ENCODE measurements around the gene ZW10.
"Not testable (repeated sequence)": the region's sequence is repeated elsewhere in the genome, so short reads cannot be mapped to it uniquely, and the experiment has no call there.

Gene ZW10

GRCh38 chr11:113789675-113790320 is 16.3 kb upstream of the ZW10 start:
- Histone ChIP-seq H3K9me3 (ENCODE audit: control insufficient read depth in 5 of 5, low read length in 5 of 5) (no peaks in the 10 kb centered on the region), H3K27me3 (ENCODE audit: control insufficient read depth in 5 of 5, insufficient read depth in 4 of 5, low read length in 5 of 5) (peaks cover 0 to 6% (median 0%) of the 10 kb centered on the region in 5 donors), H3K36me3 (ENCODE audit: control insufficient read depth in 5 of 5, insufficient read depth in 5 of 5, low read length in 5 of 5) (no peaks in the 10 kb centered on the region), H3K9ac (ENCODE audit: low read length in 5 of 5) (no peak overlapping the region), H3K27ac (ENCODE audit: low read depth, low read length) (no peak overlapping the region), H3K4me3 (ENCODE audit: low read depth in 1 of 5, low read length in 5 of 5) (no peak overlapping the region), H3K4me1 (ENCODE audit: control insufficient read depth in 5 of 5, insufficient read depth in 5 of 5, low read length in 5 of 5) (no peaks in the 10 kb centered on the region)

- not testable (repeated sequence) for H3K4me1 ChIP-seq (ENCODE audit: control insufficient read depth in 5 of 5, insufficient read depth in 5 of 5, low read length in 5 of 5); H3K9me3 ChIP-seq (ENCODE audit: control insufficient read depth in 5 of 5, low read length in 5 of 5); H3K27me3 ChIP-seq (ENCODE audit: control insufficient read depth in 5 of 5, insufficient read depth in 4 of 5, low read length in 5 of 5); H3K9ac ChIP-seq (ENCODE audit: low read length in 5 of 5); H3K27ac ChIP-seq (ENCODE audit: low read depth, low read length); H3K4me3 ChIP-seq (ENCODE audit: low read depth in 1 of 5, low read length in 5 of 5); H3K36me3 ChIP-seq (ENCODE audit: control insufficient read depth in 5 of 5, insufficient read depth in 5 of 5, low read length in 5 of 5)
These were observed 15.5 kb upstream of the ZW10 start for GRCh38 chr11:113789016-113789415.

- Histone ChIP-seq H3K9me3 (ENCODE audit: control insufficient read depth in 5 of 5, low read length in 5 of 5) (no peaks in the 10 kb centered on the region), H3K27me3 (ENCODE audit: control insufficient read depth in 5 of 5, insufficient read depth in 4 of 5, low read length in 5 of 5) (peaks cover 0 to 9% (median 0%) of the 10 kb centered on the region in 5 donors), H3K36me3 (ENCODE audit: control insufficient read depth in 5 of 5, insufficient read depth in 5 of 5, low read length in 5 of 5) (no peaks in the 10 kb centered on the region), H3K4me1 (ENCODE audit: control insufficient read depth in 5 of 5, insufficient read depth in 5 of 5, low read length in 5 of 5) (peaks cover 0 to 6% (median 0%) of the 10 kb centered on the region in 5 donors), H3K27ac (ENCODE audit: low read depth, low read length) (no peak overlapping the region), H3K9ac (ENCODE audit: low read length in 5 of 5) (no peak overlapping the region), H3K4me3 (ENCODE audit: low read depth in 1 of 5, low read length in 5 of 5) (no peak overlapping the region)
These were observed 8.6 kb upstream of the ZW10 start for GRCh38 chr11:113782134-113782533.

- Histone ChIP-seq H3K4me3 (ENCODE audit: low read depth in 1 of 5, low read length in 5 of 5) (no peak overlapping the region), H3K9ac (ENCODE audit: low read length in 5 of 5) (no peak overlapping the region), H3K4me1 (ENCODE audit: control insufficient read depth in 5 of 5, insufficient read depth in 5 of 5, low read length in 5 of 5) (peaks cover 0 to 6% (median 0%) of the 10 kb centered on the region in 5 donors), H3K36me3 (ENCODE audit: control insufficient read depth in 5 of 5, insufficient read depth in 5 of 5, low read length in 5 of 5) (no peaks in the 10 kb centered on the region), H3K9me3 (ENCODE audit: control insufficient read depth in 5 of 5, low read length in 5 of 5) (no peaks in the 10 kb centered on the region), H3K27me3 (ENCODE audit: control insufficient read depth in 5 of 5, insufficient read depth in 4 of 5, low read length in 5 of 5) (peaks cover 0 to 9% (median 0%) of the 10 kb centered on the region in 5 donors), H3K27ac (ENCODE audit: low read depth, low read length) (no peak overlapping the region)
These were observed 8.2 kb upstream of the ZW10 start for GRCh38 chr11:113781682-113782081.

GRCh38 chr11:113779496-113779895 is 6.0 kb upstream of the ZW10 start, which contains the start of gene CLDN25:
TSS of gene CLDN25 (plus strand) at chr11:113779796. CDS start at chr11:113779796, 0 bp downstream.
- Histone ChIP-seq H3K27me3 (ENCODE audit: control insufficient read depth in 5 of 5, insufficient read depth in 4 of 5, low read length in 5 of 5) (peaks cover 0 to 7% (median 0%) of the 10 kb centered on the region in 5 donors), H3K27ac (ENCODE audit: low read depth, low read length) (no peak within 1 kb of the TSS), H3K9ac (ENCODE audit: low read length in 5 of 5) (no peak within 1 kb of the TSS), H3K4me1 (ENCODE audit: control insufficient read depth in 5 of 5, insufficient read depth in 5 of 5, low read length in 5 of 5) (peaks cover 0 to 6% (median 0%) of the 10 kb centered on the region in 5 donors), H3K4me3 (ENCODE audit: low read depth in 1 of 5, low read length in 5 of 5) (no peak within 1 kb of the TSS), H3K36me3 (ENCODE audit: control insufficient read depth in 5 of 5, insufficient read depth in 5 of 5, low read length in 5 of 5) (no peaks in the 10 kb centered on the region), H3K9me3 (ENCODE audit: control insufficient read depth in 5 of 5, low read length in 5 of 5) (no peaks in the 10 kb centered on the region)

GRCh38 chr11:113778111-113778910 is 4.8 kb upstream of the ZW10 start:
- H3K27me3 ChIP-seq (ENCODE audit: control insufficient read depth in 5 of 5, insufficient read depth in 4 of 5, low read length in 5 of 5): peaks cover 0 to 7% (median 0%) of the 10 kb centered on the region in 5 donors
- peaks cover 0 to 6% (median 0%) of the 10 kb centered on the region in 5 donors for H3K4me1 ChIP-seq (ENCODE audit: control insufficient read depth in 5 of 5, insufficient read depth in 5 of 5, low read length in 5 of 5)
- no peaks in the 10 kb centered on the region for H3K9me3 ChIP-seq (ENCODE audit: control insufficient read depth in 5 of 5, low read length in 5 of 5)
- H3K36me3 ChIP-seq (ENCODE audit: control insufficient read depth in 5 of 5, insufficient read depth in 5 of 5, low read length in 5 of 5): no peaks in the 10 kb centered on the region
- H3K27ac ChIP-seq (ENCODE audit: low read depth, low read length): no peak overlapping the region
- peak overlapping the region in 2 of 5 donors; percentile 7 to 29 for H3K4me3 ChIP-seq (ENCODE audit: low read depth in 1 of 5, low read length in 5 of 5)
- H3K9ac ChIP-seq (ENCODE audit: low read length in 5 of 5): no peak overlapping the region

- Histone ChIP-seq H3K9me3 (ENCODE audit: control insufficient read depth in 5 of 5, low read length in 5 of 5) (no peaks in the 10 kb centered on the region), H3K9ac (ENCODE audit: low read length in 5 of 5) (peak overlapping the region in 4 of 5 donors; percentile 55 to 99 (median 85)), H3K4me1 (ENCODE audit: control insufficient read depth in 5 of 5, insufficient read depth in 5 of 5, low read length in 5 of 5) (peaks cover 0 to 20% (median 14%) of the 10 kb centered on the region in 5 donors), H3K36me3 (ENCODE audit: control insufficient read depth in 5 of 5, insufficient read depth in 5 of 5, low read length in 5 of 5) (peaks cover 0 to 4% (median 0%) of the 10 kb centered on the region in 5 donors), H3K27me3 (ENCODE audit: control insufficient read depth in 5 of 5, insufficient read depth in 4 of 5, low read length in 5 of 5) (no peaks in the 10 kb centered on the region), H3K4me3 (ENCODE audit: low read depth in 1 of 5, low read length in 5 of 5) (peak overlapping the region; percentile 78 to 97 (median 89)), H3K27ac (ENCODE audit: low read depth, low read length) (peak overlapping the region; percentile 85)
These were observed 647 bp upstream of the ZW10 start for GRCh38 chr11:113774174-113774503.

- peaks cover 4 to 10% (median 8%) of the 10 kb centered on the region in 5 donors for H3K36me3 ChIP-seq (ENCODE audit: control insufficient read depth in 5 of 5, insufficient read depth in 5 of 5, low read length in 5 of 5)
- H3K27me3 ChIP-seq (ENCODE audit: control insufficient read depth in 5 of 5, insufficient read depth in 4 of 5, low read length in 5 of 5): no peaks in the 10 kb centered on the region
- peak overlapping the region; percentile 93 to 99 (median 97) for H3K9ac ChIP-seq (ENCODE audit: low read length in 5 of 5)
- H3K4me1 ChIP-seq (ENCODE audit: control insufficient read depth in 5 of 5, insufficient read depth in 5 of 5, low read length in 5 of 5): peaks cover 0 to 16% (median 14%) of the 10 kb centered on the region in 5 donors
- peak overlapping the region; percentile 86 to 99 (median 95) for H3K4me3 ChIP-seq (ENCODE audit: low read depth in 1 of 5, low read length in 5 of 5)
- no peaks in the 10 kb centered on the region for H3K9me3 ChIP-seq (ENCODE audit: control insufficient read depth in 5 of 5, low read length in 5 of 5)
- peak overlapping the region; percentile 85 for H3K27ac ChIP-seq (ENCODE audit: low read depth, low read length)
These were observed 438 bp downstream of the ZW10 start for GRCh38 chr11:113773092-113773415.

GRCh38 chr11:113771964-113772363 is 1.5 kb downstream of the ZW10 start:
- H3K4me3 ChIP-seq (ENCODE audit: low read depth in 1 of 5, low read length in 5 of 5): peak overlapping the region in 2 of 5 donors; percentile 29 to 97
- H3K9me3 ChIP-seq (ENCODE audit: control insufficient read depth in 5 of 5, low read length in 5 of 5): no peaks in the 10 kb centered on the region
- peak overlapping the region in 1 of 5 donors; percentile 44 for H3K9ac ChIP-seq (ENCODE audit: low read length in 5 of 5)
- peaks cover 5 to 20% (median 13%) of the 10 kb centered on the region in 5 donors for H3K36me3 ChIP-seq (ENCODE audit: control insufficient read depth in 5 of 5, insufficient read depth in 5 of 5, low read length in 5 of 5)
- no peaks in the 10 kb centered on the region for H3K27me3 ChIP-seq (ENCODE audit: control insufficient read depth in 5 of 5, insufficient read depth in 4 of 5, low read length in 5 of 5)
- H3K4me1 ChIP-seq (ENCODE audit: control insufficient read depth in 5 of 5, insufficient read depth in 5 of 5, low read length in 5 of 5): peaks cover 0 to 16% (median 12%) of the 10 kb centered on the region in 5 donors
- no peak overlapping the region for H3K27ac ChIP-seq (ENCODE audit: low read depth, low read length)

All from subcutaneous abdominal adipose tissue (tissue), 5 donors.